HUES48 (cell line): Measurements from ENCODE around the gene EVA1C.
A peak's percentile ranks its signal among the peaks of the same experiment; 100 is the strongest.
"Not testable (repeated sequence)": the region's sequence is repeated elsewhere in the genome, so short reads cannot be mapped to it uniquely, and the experiment has no call there.

Experiments used
- H3K27ac ChIP-seq: one replicate; pipeline ENCODE4 v1.7.0; 2013; ENCODE audit warnings: low read depth, low read length, inconsistent platforms
- H3K27me3 ChIP-seq: 2 replicates; pipeline ENCODE4 v1.6.1; 2013; ENCODE audit warnings: mild to moderate bottlenecking, low read length; ENCODE audit not compliant: control insufficient read depth, insufficient read depth
- H3K36me3 ChIP-seq: 2 replicates; pipeline ENCODE4 v1.6.1; 2013; ENCODE audit warnings: low read length; ENCODE audit not compliant: control insufficient read depth, insufficient read depth
- H3K4me1 ChIP-seq: 2 replicates; pipeline ENCODE4 v1.6.1; 2013; ENCODE audit warnings: mild to moderate bottlenecking, low read length; ENCODE audit not compliant: control insufficient read depth, insufficient read depth
- H3K4me3 ChIP-seq: 2 replicates; pipeline ENCODE4 v1.5.1; 2013; ENCODE audit warnings: mild to moderate bottlenecking, low read depth, low read length
- H3K9ac ChIP-seq: 2 replicates; pipeline ENCODE4 v1.6.1; 2013; ENCODE audit warnings: mild to moderate bottlenecking, low read depth, low read length, moderate library complexity
- H3K9me3 ChIP-seq: 2 replicates; pipeline ENCODE4 v1.6.1; 2013; ENCODE audit warnings: low read length; ENCODE audit not compliant: control insufficient read depth, insufficient read depth

EVA1C gene

GRCh38 chr21:32549440-32549839 lies 136.9 kb downstream of the EVA1C start:
- no peak overlapping the region for H3K4me3 ChIP-seq
- H3K27me3 ChIP-seq, result no peaks in the 10 kb centered on the region
- no peak overlapping the region for H3K27ac ChIP-seq
- H3K9me3 ChIP-seq, result no peaks in the 10 kb centered on the region
- H3K9ac ChIP-seq, result no peak overlapping the region
- no peaks in the 10 kb centered on the region for H3K4me1 ChIP-seq
- no peaks in the 10 kb centered on the region for H3K36me3 ChIP-seq

GRCh38 chr21:32549886-32550285 lies 137.4 kb downstream of the EVA1C start:
- no peaks in the 10 kb centered on the region for H3K4me1 ChIP-seq
- no peak overlapping the region for H3K27ac ChIP-seq
- H3K36me3 ChIP-seq, result no peaks in the 10 kb centered on the region
- H3K9me3 ChIP-seq, result no peaks in the 10 kb centered on the region
- H3K9ac ChIP-seq, result no peak overlapping the region
- no peaks in the 10 kb centered on the region for H3K27me3 ChIP-seq
- H3K4me3 ChIP-seq, result no peak overlapping the region

- no peak overlapping the region for H3K27ac ChIP-seq
- peaks cover 12% of the 10 kb centered on the region for H3K4me1 ChIP-seq
- H3K36me3 ChIP-seq, result no peaks in the 10 kb centered on the region
- no peaks in the 10 kb centered on the region for H3K9me3 ChIP-seq
- no peaks in the 10 kb centered on the region for H3K27me3 ChIP-seq
- H3K4me3 ChIP-seq, result no peak overlapping the region
- H3K9ac ChIP-seq, result no peak overlapping the region
Observed at GRCh38 chr21:32554832-32555638, 142.5 kb downstream of the EVA1C start.

- H3K9ac ChIP-seq, result no peak overlapping the region
- peaks cover 36% of the 10 kb centered on the region for H3K4me1 ChIP-seq
- no peak overlapping the region for H3K27ac ChIP-seq
- no peaks in the 10 kb centered on the region for H3K9me3 ChIP-seq
- no peaks in the 10 kb centered on the region for H3K36me3 ChIP-seq
- no peaks in the 10 kb centered on the region for H3K27me3 ChIP-seq
- H3K4me3 ChIP-seq, result no peak overlapping the region
Observed at GRCh38 chr21:32558106-32558505, 145.6 kb downstream of the EVA1C start.

- H3K9me3 ChIP-seq, result peaks cover 1% of the 10 kb centered on the region; the same call in 1 of the 2 replicates
- H3K9ac ChIP-seq, result no peak overlapping the region
- H3K4me1 ChIP-seq, result peaks cover 36% of the 10 kb centered on the region
- H3K36me3 ChIP-seq, result no peaks in the 10 kb centered on the region
- no peaks in the 10 kb centered on the region for H3K27me3 ChIP-seq
- H3K4me3 ChIP-seq, result no peak overlapping the region
- H3K27ac ChIP-seq, result no peak overlapping the region
Observed at GRCh38 chr21:32559006-32559610, 146.6 kb downstream of the EVA1C start.

GRCh38 chr21:32560896-32561295 lies 148.4 kb downstream of the EVA1C start:
- Histone ChIP-seq H3K4me1 (peaks cover 36% of the 10 kb centered on the region), H3K27ac (peak overlapping the region; percentile 94), H3K4me3 (peak overlapping the region; percentile 31), H3K36me3 (no peaks in the 10 kb centered on the region), H3K27me3 (no peaks in the 10 kb centered on the region), H3K9ac (no peak overlapping the region; the same call in 1 of the 2 replicates), H3K9me3 (peaks cover 12% of the 10 kb centered on the region)

- Histone ChIP-seq H3K9me3 (peaks cover 12% of the 10 kb centered on the region), H3K4me1 (peaks cover 32% of the 10 kb centered on the region), H3K27ac (peak overlapping the region; percentile 94), H3K4me3 (peak overlapping the region; percentile 31)
- H3K36me3 ChIP-seq, H3K27me3 ChIP-seq, H3K9ac ChIP-seq: not testable (repeated sequence)
Observed at GRCh38 chr21:32561476-32561875, 149.0 kb downstream of the EVA1C start.

GRCh38 chr21:32562426-32562825 lies 149.9 kb downstream of the EVA1C start:
- H3K4me1 ChIP-seq, result peaks cover 29% of the 10 kb centered on the region
- H3K27ac ChIP-seq, result peak overlapping the region; percentile 94
- no peak overlapping the region for H3K4me3 ChIP-seq
- peaks cover 12% of the 10 kb centered on the region for H3K9me3 ChIP-seq
- H3K36me3 ChIP-seq, result no peaks in the 10 kb centered on the region
- no peaks in the 10 kb centered on the region for H3K27me3 ChIP-seq
- no peak overlapping the region for H3K9ac ChIP-seq

GRCh38 chr21:32562915-32563314 lies 150.4 kb downstream of the EVA1C start:
- H3K4me1 ChIP-seq, result peaks cover 28% of the 10 kb centered on the region
- H3K9me3 ChIP-seq, result peaks cover 12% of the 10 kb centered on the region
- no peak overlapping the region for H3K9ac ChIP-seq
- H3K36me3 ChIP-seq, result no peaks in the 10 kb centered on the region
- H3K27ac ChIP-seq, result peak overlapping the region; percentile 94
- no peaks in the 10 kb centered on the region for H3K27me3 ChIP-seq
- H3K4me3 ChIP-seq, result no peak overlapping the region
